Nephron (organoid): ENCODE results near the gene ATP6V1F.

Experiments used
- H3K27ac Mint-ChIP-seq, 3 experiments: 2 replicates each; pipeline ENCODE4 v1.8.0; 2020; ENCODE audit warnings: mixed read lengths in 3 of 3, mild to moderate bottlenecking in 2 of 3, moderate library complexity in 1 of 3
- H3K27me3 Mint-ChIP-seq: 2 replicates; pipeline ENCODE4 v1.8.0; 2021; ENCODE audit warnings: low read depth, mild to moderate bottlenecking, moderate library complexity, mixed read lengths
- H3K36me3 Mint-ChIP-seq: 2 replicates; pipeline ENCODE4 v1.8.0; 2020; ENCODE audit warnings: low read depth, mixed read lengths
- H3K4me1 Mint-ChIP-seq: 2 replicates; pipeline ENCODE4 v1.8.0; 2020; ENCODE audit warnings: mixed read lengths
- H3K4me3 Mint-ChIP-seq, 3 experiments: 2 replicates each; pipeline ENCODE4 v1.8.0; 2020; ENCODE audit warnings: mild to moderate bottlenecking in 3 of 3, mixed read lengths in 3 of 3, moderate library complexity in 2 of 3
- H3K9me3 Mint-ChIP-seq: 2 replicates; pipeline ENCODE4 v1.8.0; 2020; ENCODE audit warnings: mixed read lengths
- TF ChIP-seq, protein P1 (sequence below), 3 experiments: fragments of 200-600 bp; sonication (generic); IDR thresholded peaks; one replicate each; pipeline ENCODE4 v1.5.0; 2021; ENCODE audit warnings: antibody characterized with exemption in 3 of 3; ENCODE audit not compliant: unreplicated experiment in 3 of 3

Gene ATP6V1F

DNA sequence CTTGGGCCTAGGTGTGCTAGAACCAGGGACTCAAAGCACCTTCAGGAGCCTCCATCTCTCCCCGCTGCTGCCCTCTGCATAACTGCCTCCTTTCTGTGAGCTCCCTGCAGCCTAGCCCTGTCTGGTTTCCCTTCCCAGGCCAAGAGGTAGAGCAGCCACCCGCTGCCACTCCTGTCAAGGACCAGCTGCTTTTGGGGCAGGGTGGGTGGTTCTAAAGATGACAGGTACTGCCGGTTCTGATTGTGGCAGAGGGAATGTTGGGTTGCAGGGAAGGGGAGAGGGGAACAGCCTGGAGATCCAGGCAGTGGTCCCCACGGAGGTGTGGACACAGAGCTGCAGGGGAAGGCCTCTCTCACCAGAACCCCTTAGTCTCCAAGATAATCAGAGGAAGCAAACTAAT is 36.1 kb upstream of the ATP6V1F start:
- TF ChIP-seq, protein P1, sequence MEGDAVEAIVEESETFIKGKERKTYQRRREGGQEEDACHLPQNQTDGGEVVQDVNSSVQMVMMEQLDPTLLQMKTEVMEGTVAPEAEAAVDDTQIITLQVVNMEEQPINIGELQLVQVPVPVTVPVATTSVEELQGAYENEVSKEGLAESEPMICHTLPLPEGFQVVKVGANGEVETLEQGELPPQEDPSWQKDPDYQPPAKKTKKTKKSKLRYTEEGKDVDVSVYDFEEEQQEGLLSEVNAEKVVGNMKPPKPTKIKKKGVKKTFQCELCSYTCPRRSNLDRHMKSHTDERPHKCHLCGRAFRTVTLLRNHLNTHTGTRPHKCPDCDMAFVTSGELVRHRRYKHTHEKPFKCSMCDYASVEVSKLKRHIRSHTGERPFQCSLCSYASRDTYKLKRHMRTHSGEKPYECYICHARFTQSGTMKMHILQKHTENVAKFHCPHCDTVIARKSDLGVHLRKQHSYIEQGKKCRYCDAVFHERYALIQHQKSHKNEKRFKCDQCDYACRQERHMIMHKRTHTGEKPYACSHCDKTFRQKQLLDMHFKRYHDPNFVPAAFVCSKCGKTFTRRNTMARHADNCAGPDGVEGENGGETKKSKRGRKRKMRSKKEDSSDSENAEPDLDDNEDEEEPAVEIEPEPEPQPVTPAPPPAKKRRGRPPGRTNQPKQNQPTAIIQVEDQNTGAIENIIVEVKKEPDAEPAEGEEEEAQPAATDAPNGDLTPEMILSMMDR (IDR thresholded peaks at IDR 0.05; ENCODE audit: unreplicated experiment in 3 of 3) = no peak
- Mint-ChIP-seq H3K27ac (peak overlapping the region in 1 of 3 experiments; percentile 55), H3K4me1 (peaks cover 29% of the 10 kb centered on the region), H3K27me3 (peaks cover 3% of the 10 kb centered on the region), H3K9me3 (no peaks in the 10 kb centered on the region), H3K4me3 (peak overlapping the region in 1 of 3 experiments; percentile 8), H3K36me3 (no peaks in the 10 kb centered on the region)

DNA sequence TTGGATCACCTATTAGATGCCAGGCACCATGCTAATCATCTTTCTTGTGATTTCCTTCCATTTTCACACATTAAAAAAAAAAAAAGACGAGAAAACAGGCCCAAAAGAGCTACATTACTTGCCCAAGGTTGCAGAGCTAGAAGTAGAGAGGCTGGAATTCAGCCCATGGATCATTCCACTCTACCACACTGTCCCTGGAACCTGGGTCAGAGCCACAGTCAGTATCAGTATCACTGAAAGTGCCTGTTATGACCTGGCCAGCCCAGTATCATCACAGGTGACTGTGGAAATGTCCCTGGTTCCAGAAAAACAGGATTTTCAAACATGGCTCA is 35.8 kb upstream of the ATP6V1F start:
- peak overlapping the region in 2 of 3 experiments; percentile 8 to 61 for H3K4me3 Mint-ChIP-seq
- no peaks in the 10 kb centered on the region for H3K36me3 Mint-ChIP-seq
- H3K9me3 Mint-ChIP-seq = no peaks in the 10 kb centered on the region
- TF ChIP-seq, protein P1 (IDR thresholded peaks at IDR 0.05; ENCODE audit: unreplicated experiment in 3 of 3) = no peak
- H3K4me1 Mint-ChIP-seq = peaks cover 29% of the 10 kb centered on the region
- H3K27ac Mint-ChIP-seq = peak overlapping the region in 2 of 3 experiments; percentile 40 to 55
- H3K27me3 Mint-ChIP-seq = peaks cover 3% of the 10 kb centered on the region

DNA sequence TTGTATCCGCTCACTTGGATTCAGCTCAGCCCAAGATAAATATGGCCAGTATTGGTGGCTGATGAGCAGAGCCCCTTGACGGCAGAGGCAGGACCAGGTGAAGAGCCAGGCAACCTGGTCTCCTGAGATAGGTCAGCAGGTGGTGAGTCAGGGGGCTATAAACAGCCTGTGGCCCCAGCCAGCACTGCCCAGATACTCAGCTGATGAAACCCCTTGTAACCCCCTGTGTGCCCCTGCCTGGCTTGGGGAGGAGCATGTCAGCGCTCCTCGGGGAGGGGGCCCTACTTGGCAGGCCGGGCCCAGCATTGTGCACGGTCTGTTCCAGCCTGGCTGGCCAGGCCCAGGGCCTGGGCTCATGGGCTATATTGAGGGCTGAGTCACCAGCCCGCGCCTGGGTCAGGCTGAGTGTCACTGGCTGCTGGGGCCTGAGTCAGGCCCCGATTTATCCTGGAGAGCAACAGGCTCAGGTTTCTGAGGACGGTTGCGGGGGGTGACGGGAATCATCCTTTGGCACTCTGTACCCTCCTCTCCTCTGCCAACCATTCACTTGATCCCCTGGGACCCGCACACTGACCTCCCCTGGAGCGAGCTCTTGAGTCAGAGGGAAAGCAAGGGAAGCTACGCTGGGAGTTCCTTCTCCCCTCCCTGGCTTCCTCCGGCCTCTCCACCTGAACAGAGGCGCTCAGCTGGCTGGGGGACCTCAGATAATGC is 35.3 kb upstream of the ATP6V1F start:
- TF ChIP-seq, protein P1 (IDR thresholded peaks at IDR 0.05; ENCODE audit: unreplicated experiment in 3 of 3) = no peak
- H3K27ac Mint-ChIP-seq = peak overlapping the region; percentile 66 to 87 (median 81)
- H3K4me1 Mint-ChIP-seq = peaks cover 29% of the 10 kb centered on the region
- H3K4me3 Mint-ChIP-seq = peak overlapping the region in 2 of 3 experiments; percentile 33 to 76
- no peaks in the 10 kb centered on the region for H3K36me3 Mint-ChIP-seq
- peaks cover 3% of the 10 kb centered on the region for H3K27me3 Mint-ChIP-seq
- H3K9me3 Mint-ChIP-seq = no peaks in the 10 kb centered on the region

DNA sequence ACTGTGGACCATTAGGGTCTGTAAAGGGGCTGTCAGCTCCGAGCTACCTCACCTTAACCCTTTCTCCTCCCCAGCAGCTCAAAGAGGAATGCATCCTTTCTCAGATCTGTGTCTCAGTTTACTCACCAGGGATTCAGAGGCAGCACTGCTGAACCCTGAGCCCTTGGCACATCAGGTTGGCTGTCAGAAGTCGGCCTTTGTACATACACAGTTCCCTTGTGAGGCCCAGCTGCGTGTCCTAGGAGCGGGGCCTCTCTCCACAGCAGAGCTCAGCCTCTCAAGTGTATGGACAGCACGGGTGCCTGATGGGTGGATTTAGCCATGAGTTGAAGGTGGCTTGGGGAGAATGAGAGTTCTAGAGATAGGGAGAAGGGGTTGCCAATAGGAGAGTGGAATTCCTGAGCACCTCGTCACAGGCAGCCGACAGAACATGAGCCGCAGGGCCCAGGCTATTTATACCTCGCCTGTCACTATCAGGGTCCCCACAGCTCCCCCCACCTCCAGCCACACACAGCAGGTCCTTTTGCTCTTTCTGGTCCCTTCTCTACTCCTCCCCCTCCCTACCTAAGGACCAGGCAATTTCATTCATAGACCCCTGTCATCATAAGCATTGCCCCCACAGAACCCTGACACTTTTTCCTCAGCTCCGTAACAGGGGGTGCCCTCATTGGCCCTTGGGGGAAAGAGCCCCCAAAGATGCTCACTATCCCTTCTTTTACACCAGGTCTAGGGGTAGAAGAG is 34.5 kb upstream of the ATP6V1F start:
- Mint-ChIP-seq H3K27ac (peak overlapping the region; percentile 66 to 87 (median 81)), H3K36me3 (no peaks in the 10 kb centered on the region), H3K9me3 (no peaks in the 10 kb centered on the region), H3K4me1 (peaks cover 29% of the 10 kb centered on the region), H3K27me3 (peaks cover 3% of the 10 kb centered on the region), H3K4me3 (peak overlapping the region; percentile 33 to 76 (median 74))
- TF ChIP-seq, protein P1 (IDR thresholded peaks at IDR 0.05; ENCODE audit: unreplicated experiment in 3 of 3) = no peak

DNA sequence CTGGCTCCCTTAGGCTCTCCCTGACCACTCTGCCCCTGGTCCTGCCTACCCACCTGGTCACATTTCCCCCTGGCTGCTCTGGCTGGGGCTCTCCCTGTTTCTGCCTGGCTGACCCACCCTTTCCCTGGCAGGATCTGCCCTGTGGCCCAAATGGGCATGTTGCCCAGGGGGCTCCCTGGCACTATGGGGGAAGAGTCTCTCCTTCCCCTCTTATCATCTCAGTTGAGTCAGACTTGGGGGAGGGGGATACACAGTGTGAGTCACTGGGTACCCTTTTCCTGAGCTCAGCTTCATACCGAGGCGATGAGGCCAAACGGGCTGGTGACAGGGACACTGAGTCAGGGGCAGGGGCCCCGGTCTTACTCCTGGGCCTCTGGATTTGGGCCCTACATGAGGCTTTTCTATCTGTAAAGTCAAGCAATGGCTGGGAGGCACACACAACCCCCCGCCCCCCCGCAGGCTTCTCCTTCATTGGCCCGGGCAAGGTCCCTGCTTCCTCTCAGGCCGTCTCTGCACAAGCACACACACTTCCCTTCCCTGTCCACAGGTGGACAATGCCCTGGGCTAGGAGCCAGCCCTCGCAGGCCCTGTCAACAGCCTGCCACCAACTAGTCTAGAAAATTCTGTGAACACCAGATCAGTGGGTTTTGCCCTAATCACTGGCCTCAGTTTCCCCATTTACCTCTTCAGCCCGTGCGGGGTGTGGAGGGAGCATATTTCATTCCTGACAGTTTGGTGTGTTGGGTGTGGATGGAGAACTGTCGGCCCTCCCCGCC is 33.1 kb upstream of the ATP6V1F start:
- Mint-ChIP-seq H3K9me3 (no peaks in the 10 kb centered on the region), H3K27me3 (peaks cover 3% of the 10 kb centered on the region), H3K27ac (peak overlapping the region; percentile 45 to 60 (median 52)), H3K4me1 (peaks cover 42% of the 10 kb centered on the region), H3K4me3 (peak overlapping the region; percentile 72 to 83 (median 81)), H3K36me3 (peaks cover 2% of the 10 kb centered on the region)
- TF ChIP-seq, protein P1 (IDR thresholded peaks at IDR 0.05; ENCODE audit: unreplicated experiment in 3 of 3) = no peak
